Ectodermal cell (in vitro differentiated cells): ENCODE measurements around the gene TBC1D22A.

ENCODE experiments used
- H3K27ac ChIP-seq: 2 replicates; pipeline ENCODE4 v1.7.0; 2013; ENCODE audit warnings: mild to moderate bottlenecking, low read depth, low read length; ENCODE audit not compliant: insufficient read depth, poor library complexity, severe bottlenecking
- H3K27me3 ChIP-seq: 2 replicates; pipeline ENCODE4 v1.7.0; 2013; ENCODE audit warnings: mild to moderate bottlenecking, low read length; ENCODE audit not compliant: insufficient read depth, control insufficient read depth, poor library complexity, severe bottlenecking
- H3K36me3 ChIP-seq: one replicate; pipeline ENCODE4 v1.7.0; 2013; ENCODE audit warnings: low read length; ENCODE audit not compliant: control insufficient read depth, insufficient read depth
- H3K4me1 ChIP-seq: one replicate; pipeline ENCODE4 v1.7.0; 2013; ENCODE audit warnings: low read length; ENCODE audit not compliant: control insufficient read depth, insufficient read depth
- H3K4me3 ChIP-seq: 2 replicates; pipeline ENCODE4 v1.7.0; 2013; ENCODE audit warnings: low read depth, low read length, control low read depth; ENCODE audit not compliant: insufficient read depth
- H3K9me3 ChIP-seq: 2 replicates; pipeline ENCODE4 v1.7.0; 2013; ENCODE audit warnings: mild to moderate bottlenecking, low read length, moderate library complexity; ENCODE audit not compliant: control insufficient read depth
- WGBS, 2 experiments: methylation state at CpG; one replicate each; pipeline ENCODE4 v1.1.7; 2013; ENCODE audit warnings: missing lambda C conversion rate in 2 of 2; 5-methylcytosine and 5-hydroxymethylcytosine counted together

TBC1D22A gene

GRCh38 chr22:47148956-47149728 is 386.7 kb downstream of the TBC1D22A start:
- WGBS, 2 experiments, result 90 to 94% methylated on average over 31 of the region's 31 CpGs
- Histone ChIP-seq H3K9me3 (no peaks in the 10 kb centered on the region), H3K4me1 (no peaks in the 10 kb centered on the region), H3K36me3 (no peaks in the 10 kb centered on the region), H3K4me3 (no peak overlapping the region), H3K27me3 (no peaks in the 10 kb centered on the region), H3K27ac (no peak overlapping the region)

- Histone ChIP-seq H3K36me3 (no peaks in the 10 kb centered on the region), H3K4me3 (no peak overlapping the region), H3K4me1 (no peaks in the 10 kb centered on the region), H3K27me3 (no peaks in the 10 kb centered on the region), H3K9me3 (no peaks in the 10 kb centered on the region), H3K27ac (no peak overlapping the region)
- 96% methylated on average over 13 of the region's 13 CpGs for WGBS, 2 experiments
Observed at GRCh38 chr22:47149976-47150375, 387.5 kb downstream of the TBC1D22A start.

DNA sequence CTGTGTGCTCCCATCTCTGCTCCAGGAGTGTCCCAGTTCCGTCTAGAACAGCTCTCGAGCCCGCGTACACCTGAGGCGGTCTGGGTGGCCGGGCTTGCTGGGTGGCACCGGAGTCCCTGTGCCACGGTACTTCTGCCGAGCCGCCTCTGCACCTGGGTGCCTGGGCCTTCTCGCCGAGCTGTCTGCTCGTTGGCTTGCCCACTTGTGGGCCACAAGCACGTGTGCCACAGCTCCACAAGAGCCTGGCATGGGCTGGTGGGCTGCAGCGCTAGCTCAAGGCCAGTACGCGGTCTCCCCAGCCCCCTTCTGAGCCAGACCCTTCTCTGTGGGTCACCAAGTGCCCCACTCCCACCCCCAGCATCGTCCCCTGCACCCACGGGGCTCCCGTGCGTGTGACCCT is 388.0 kb downstream of the TBC1D22A start:
- Histone ChIP-seq H3K36me3 (no peaks in the 10 kb centered on the region), H3K4me3 (no peak overlapping the region), H3K27me3 (no peaks in the 10 kb centered on the region), H3K4me1 (no peaks in the 10 kb centered on the region), H3K9me3 (no peaks in the 10 kb centered on the region), H3K27ac (no peak overlapping the region)
- WGBS, 2 experiments, result 96% methylated on average over 21 of the region's 21 CpGs

DNA sequence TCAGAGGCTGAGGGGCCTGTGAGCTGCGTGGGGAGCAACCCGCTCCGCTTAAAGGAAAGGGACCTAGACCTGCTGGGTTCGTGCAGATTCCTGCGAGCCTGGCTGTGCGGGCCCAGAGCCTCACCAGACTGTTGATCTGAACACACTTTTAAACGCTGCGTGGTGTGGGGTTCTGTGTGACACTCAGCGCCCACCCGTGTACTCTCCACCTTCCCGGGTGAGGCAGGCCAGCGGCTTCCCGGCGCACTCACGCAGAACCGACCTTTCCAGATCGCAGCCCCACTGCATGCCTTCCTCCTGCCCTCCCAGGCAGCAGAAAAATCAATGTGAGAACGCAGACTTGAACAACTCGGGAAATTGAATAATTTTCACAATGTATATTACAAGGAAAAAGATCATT is 388.6 kb downstream of the TBC1D22A start:
- Histone ChIP-seq H3K27ac (no peak overlapping the region), H3K27me3 (no peaks in the 10 kb centered on the region), H3K4me1 (no peaks in the 10 kb centered on the region), H3K4me3 (no peak overlapping the region), H3K9me3 (no peaks in the 10 kb centered on the region), H3K36me3 (no peaks in the 10 kb centered on the region)
- 96 to 97% methylated on average over 17 to 19 of the region's 19 CpGs for WGBS, 2 experiments

GRCh38 chr22:47151490-47151889 is 389.0 kb downstream of the TBC1D22A start:
- no peak overlapping the region for H3K4me3 ChIP-seq
- H3K27ac ChIP-seq, result no peak overlapping the region
- 90 to 94% methylated on average over 10 of the region's 10 CpGs for WGBS, 2 experiments
- H3K27me3 ChIP-seq, result no peaks in the 10 kb centered on the region
- no peaks in the 10 kb centered on the region for H3K4me1 ChIP-seq
- no peaks in the 10 kb centered on the region for H3K9me3 ChIP-seq
- H3K36me3 ChIP-seq, result no peaks in the 10 kb centered on the region

DNA sequence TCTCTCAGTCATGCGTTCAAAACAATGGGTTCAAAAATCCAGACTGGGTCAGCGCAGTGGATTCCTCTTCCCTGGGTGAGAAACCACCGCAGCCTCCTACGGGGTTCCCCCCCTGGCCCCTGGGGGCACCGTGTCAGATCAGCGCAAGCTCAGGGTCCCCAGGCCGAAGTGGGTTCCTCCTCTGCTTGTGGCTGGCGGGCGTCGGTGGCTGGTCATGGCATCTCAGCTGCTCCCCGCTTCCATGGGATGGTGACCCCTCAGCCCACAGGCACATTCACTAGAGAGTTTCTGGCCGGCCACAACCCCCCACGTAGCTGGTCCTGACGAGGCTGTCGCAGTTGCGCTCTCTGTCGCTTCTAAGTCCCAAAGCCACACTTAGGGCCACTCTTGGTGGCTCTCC is 389.8 kb downstream of the TBC1D22A start:
- Histone ChIP-seq H3K4me3 (no peak overlapping the region), H3K27me3 (no peaks in the 10 kb centered on the region), H3K27ac (no peak overlapping the region), H3K9me3 (no peaks in the 10 kb centered on the region), H3K36me3 (no peaks in the 10 kb centered on the region), H3K4me1 (no peaks in the 10 kb centered on the region)
- 92 to 93% methylated on average over 17 of the region's 17 CpGs for WGBS, 2 experiments

GRCh38 chr22:47152938-47153337 is 390.5 kb downstream of the TBC1D22A start:
- no peaks in the 10 kb centered on the region for H3K27me3 ChIP-seq
- H3K4me1 ChIP-seq, result no peaks in the 10 kb centered on the region
- H3K27ac ChIP-seq, result no peak overlapping the region
- no peaks in the 10 kb centered on the region for H3K36me3 ChIP-seq
- no peaks in the 10 kb centered on the region for H3K9me3 ChIP-seq
- 68% methylated on average over 6 of the region's 6 CpGs for WGBS, 2 experiments
- H3K4me3 ChIP-seq, result no peak overlapping the region

- Histone ChIP-seq H3K4me3 (no peak overlapping the region), H3K36me3 (no peaks in the 10 kb centered on the region)
Observed at GRCh38 chr22:47153854-47154525, 391.5 kb downstream of the TBC1D22A start.

DNA sequence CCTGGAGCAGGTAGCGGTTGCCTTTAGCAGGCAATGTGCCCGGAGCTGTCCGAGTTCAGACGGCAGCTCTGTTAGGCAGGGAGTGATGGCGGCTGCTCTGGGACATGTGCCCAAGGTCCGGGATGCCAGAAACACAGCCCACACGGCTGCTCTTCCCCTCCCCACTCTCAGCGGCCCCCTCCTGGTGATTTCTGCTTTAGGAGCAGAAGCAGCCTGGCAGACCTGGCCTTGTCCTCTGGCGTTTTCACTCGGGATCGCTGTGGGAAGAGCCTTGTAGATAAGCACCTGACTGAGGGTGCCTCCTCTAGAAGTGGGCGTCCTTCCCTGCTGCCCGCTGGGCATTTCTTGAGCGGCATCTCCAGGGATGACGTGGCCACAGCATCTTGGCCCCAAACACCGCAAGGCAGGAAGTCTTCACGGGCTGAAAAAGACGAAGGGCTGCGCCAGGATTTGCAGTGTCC is 392.2 kb downstream of the TBC1D22A start:
- Histone ChIP-seq H3K27me3 (no peaks in the 10 kb centered on the region), H3K27ac (no peak overlapping the region)
- 90 to 92% methylated on average over 19 of the region's 19 CpGs for WGBS, 2 experiments

More at GRCh38 chr22:47153854-47154525, 391.5 kb downstream of the TBC1D22A start:
- H3K27me3 ChIP-seq, result no peaks in the 10 kb centered on the region
- H3K4me1 ChIP-seq, result no peaks in the 10 kb centered on the region
- no peak overlapping the region for H3K27ac ChIP-seq
- 93% methylated on average over 23 of the region's 23 CpGs for WGBS, 2 experiments
- H3K9me3 ChIP-seq, result no peaks in the 10 kb centered on the region

DNA sequence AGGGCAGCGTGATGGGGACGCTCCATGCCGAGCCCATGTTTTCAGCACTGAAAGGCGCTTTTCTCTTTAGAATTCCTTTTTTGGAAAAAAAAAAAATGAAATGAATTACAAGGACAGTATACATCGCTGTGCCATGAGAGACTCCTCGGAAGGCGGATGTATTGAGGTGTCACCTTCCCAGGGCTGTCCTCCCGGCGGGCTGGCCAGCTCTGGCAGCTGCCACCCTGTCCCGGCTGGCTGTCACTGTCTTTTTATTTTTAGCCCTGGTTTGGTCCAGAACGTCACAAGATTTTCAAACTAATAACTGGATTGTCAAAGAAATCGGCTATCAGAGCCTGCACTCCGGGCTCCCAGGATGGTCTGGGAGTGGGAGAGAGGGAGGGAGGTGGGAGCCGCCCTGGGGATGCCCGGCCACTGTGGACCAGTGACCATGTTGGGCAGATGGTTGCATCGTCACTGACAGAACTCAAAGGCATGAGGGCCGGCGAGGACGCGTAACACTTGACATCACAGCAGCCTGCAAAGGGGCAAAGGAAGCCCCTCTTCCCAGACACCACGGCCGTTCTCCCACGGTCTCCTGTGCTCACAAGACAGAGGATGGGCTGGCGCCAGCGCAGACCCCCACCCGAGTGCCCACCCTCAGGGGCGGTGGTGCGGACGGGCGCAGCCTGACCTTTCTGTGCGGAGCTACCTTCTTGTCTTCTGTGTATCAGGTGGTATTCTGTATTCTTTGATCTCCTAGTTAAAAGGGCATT is 392.9 kb downstream of the TBC1D22A start:
- no peaks in the 10 kb centered on the region for H3K36me3 ChIP-seq
- no peaks in the 10 kb centered on the region for H3K4me1 ChIP-seq
- no peak overlapping the region for H3K4me3 ChIP-seq
- WGBS, 2 experiments, result 95 to 96% methylated on average over 31 of the region's 31 CpGs
- H3K27ac ChIP-seq, result no peak overlapping the region
- H3K27me3 ChIP-seq, result no peaks in the 10 kb centered on the region
- H3K9me3 ChIP-seq, result no peaks in the 10 kb centered on the region

More for the DNA sequence above, 392.2 kb downstream of the TBC1D22A start:
- Histone ChIP-seq H3K4me3 (no peak overlapping the region), H3K9me3 (no peaks in the 10 kb centered on the region), H3K36me3 (no peaks in the 10 kb centered on the region), H3K4me1 (no peaks in the 10 kb centered on the region)
